Islet of Langerhans (tissue), 1 donor: ENCODE measurements around the gene PLA2R1.
"Not testable (repeated sequence)": the region's sequence is repeated elsewhere in the genome, so short reads cannot be mapped to it uniquely, and the experiment has no call there.

Experiments used
- FAIRE-seq: peaks from one replicate; lab custom pipeline; 2011; peaks lifted over from hg19 to GRCh38; lab: Jason Lieb, UNC

The PLA2R1 gene

DNA sequence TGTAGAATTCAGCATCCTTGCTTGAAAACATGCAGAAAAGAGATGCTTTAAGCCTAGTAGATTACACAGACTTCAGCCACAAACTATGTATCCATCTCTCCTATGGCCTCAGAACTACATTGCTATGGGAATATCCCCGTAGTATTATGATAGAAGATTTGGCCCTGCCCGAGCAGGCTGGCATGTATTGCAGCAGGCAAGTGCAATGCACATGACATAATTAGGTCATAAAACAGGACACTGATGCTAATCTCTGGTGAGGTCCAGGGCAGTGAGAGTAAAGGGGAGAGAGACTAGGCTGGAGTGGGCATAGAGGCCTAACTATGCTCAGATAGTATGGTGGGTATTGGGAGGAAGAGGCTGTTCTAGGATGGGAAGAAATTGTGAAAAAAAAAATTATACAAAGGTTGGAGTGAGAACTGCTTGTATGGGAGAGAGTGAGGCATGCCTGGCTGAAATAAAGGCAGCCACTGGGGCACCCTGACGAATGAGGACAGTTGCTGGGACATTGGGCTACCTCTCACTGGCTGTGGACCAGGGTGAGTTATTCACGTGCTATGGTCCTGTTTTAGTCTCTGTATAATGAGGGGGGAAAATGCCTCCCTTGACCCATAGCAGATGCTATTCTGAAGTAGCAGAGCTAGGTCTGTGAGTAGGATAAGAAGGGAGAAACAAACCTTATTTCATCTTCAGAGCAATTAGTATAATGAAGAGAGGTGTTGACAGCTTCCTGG, 1.6 kb upstream of the PLA2R1 start:
- no peak for FAIRE-seq

DNA sequence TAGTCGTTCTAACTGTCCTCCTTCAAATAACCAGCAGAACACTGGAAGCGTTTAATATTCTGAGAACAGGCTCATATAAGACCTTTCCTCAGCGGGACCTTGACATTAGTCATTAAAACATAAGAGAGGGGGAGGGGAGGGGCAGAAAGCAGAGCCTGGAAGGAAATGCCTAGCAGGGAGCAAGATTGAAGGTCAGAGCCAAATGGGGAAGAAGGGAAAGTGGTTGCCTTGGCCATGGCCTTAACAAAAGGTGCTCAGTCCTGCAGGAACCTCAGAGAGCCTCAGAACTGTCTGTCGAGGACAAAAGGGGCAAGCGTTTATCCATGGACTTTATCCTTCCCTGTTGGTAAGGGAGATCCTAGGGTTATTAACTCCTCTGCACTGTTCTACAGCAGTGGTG, 856 bp upstream of the PLA2R1 start:
- FAIRE-seq: no peak

DNA sequence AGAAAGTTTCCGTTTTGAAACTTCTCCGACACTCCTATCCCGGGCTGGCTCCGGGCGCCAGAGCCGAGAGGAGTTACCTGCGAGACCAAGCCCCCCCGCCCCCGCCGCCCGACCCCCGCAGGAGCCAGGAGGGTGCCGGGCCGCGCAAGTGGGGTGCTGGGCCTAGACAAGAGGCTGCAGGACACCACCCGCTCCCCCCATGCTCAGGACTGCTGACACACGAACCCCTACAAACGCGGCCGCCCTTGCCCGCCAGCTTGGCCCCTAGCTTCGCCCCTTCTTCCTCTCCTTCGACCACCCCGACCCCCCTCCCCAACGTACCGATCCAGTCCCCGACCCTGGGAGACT, 497 bp downstream of the PLA2R1 start:
- FAIRE-seq: no peak

DNA sequence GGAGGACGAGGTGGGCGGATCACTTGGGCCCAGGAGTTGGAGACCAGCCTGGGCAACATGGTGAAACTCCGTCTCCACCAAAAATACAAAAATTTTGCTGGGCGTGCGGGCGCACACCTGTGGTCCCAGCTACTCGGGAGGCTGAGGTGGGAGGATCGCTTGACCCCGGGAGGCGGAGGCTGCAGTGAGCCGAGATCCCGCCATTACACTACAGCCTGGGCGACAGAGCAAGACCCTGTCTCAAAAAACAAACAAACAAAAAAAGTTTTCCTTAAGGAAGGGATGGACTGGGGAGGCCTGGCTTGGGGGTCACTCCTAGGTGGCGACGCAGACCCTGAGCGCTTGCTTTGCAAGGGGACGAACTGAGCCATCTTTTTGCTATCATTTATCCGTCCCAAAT, 882 bp downstream of the PLA2R1 start:
- no peak for FAIRE-seq

DNA sequence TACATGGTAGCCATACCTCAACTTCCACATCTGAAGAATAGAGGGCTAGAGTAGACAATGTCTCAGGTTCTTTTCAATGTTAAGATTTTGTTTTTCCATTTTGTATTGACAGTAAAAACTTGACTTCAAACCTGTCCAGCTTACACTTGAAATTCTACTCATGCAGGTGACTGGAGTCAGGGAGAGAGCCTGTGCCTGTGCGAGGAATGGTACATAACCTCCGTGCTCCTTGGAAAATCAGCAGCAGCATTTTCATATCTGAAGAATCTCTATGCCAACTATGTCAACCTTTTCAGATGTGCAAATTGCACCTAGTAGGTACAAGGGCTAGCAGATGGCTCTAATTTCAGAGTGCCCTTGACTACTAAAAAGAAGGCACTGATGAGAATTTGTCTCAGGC, 2.1 kb downstream of the PLA2R1 start:
- FAIRE-seq: no peak

DNA sequence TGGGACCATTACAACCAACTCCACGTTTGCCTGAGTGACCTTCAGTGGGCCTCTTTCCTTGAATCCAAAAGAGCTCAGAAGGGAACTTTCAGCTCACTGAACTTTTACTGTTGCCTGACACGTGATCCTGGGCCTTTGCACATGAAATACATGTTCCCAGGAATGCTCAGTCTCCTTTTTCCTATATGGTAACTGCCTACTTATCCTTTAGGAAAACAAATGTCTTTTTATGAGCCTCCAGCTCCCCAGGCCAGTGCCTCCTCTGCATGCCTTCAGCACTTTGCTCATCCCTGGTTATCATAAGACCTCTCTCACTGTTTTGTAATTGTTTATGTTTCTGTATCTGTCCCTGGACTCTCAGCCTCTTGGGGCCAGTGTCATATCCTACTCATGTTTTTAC, 5.1 kb downstream of the PLA2R1 start:
- no peak for FAIRE-seq

DNA sequence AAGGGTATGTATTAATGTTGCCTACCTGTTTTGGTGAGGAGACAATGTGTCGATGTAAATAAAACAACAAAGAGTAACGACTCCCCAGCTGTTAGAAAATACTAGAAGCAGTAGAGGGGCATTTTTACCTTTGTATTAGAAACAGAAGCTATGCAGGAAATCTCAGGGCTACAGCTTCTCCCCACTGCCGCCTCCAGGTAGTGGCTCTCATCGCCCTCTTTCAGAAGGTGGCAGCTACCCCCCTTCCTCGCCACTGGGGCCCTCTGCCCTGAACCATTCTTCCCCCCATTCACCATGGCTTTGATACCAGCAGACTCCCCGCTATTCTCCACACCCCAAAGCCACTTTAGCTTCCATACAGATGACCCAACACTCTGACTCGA, 6.7 kb downstream of the PLA2R1 start:
- no peak for FAIRE-seq

DNA sequence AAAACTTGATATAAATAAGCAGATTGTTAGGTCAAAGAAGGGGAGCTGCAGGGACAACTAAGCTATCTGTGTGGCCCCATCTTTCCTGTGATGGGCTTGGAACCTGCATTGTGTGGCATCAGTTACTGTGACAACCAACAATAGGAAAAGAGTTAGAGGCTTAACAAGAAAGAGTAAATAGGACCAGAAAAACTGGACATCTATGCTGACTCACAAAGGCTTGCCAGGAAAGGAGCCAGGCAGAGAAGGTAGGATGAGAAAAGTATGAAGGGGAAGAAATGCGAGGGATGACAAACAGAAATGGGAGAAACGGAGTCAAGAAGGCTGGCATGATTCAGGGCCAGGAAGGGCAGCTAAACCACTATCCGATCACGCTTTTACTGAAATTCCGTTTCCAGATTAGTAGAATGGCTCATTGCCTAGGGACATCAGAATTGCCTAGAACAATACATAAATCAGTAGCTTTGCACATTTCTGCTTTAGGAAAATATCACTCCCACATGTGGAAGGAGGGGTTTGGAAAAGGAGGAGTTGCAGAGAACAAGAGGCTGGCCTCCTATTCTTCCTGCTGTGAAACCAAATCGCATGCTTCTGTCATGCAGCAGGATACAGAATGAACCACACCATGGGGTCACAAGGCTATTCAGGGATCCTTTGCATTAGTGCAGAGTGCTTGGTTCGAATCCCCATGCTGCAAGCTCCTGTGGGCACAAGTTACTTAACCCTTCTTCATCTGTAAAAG, 7.3 kb downstream of the PLA2R1 start:
- FAIRE-seq: no peak

DNA sequence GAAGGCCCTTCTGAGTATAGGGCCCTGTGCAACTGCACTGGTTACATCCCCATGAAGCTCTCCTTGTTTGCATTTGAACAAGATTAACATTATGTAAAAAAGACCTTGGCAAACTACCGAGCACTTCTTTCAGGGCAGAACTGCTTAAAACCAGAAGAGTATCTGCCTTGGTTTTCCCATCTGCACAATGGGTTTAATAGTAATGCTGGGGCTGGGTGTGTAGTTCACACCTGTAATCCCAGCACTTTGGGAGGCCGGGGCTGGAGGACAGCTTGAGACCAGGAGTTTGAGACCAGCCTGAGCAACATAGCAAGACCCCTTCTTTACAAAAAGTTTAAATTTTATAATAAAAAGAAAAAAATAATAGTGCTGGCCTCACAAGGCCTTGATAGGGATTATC, 8.5 kb downstream of the PLA2R1 start:
- FAIRE-seq: no peak

DNA sequence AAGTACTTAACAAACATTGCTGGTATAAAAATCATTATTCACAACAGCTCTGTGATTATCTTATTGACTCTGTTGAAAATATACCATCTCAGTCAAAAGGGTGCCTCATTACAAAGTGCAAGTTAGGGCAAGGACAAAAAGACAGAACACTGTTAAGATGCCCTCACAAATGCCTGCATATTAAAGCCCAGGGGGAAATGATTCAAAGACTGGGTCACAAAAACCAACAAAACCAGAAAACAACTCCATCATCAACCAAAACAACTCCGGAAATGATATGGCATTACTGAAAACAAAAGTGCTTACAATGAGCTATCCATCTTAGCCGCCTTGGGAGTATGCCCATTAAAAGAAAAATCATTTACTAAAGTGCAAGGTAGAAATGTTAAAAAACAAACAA, 9.9 kb downstream of the PLA2R1 start:
- FAIRE-seq: no peak

DNA sequence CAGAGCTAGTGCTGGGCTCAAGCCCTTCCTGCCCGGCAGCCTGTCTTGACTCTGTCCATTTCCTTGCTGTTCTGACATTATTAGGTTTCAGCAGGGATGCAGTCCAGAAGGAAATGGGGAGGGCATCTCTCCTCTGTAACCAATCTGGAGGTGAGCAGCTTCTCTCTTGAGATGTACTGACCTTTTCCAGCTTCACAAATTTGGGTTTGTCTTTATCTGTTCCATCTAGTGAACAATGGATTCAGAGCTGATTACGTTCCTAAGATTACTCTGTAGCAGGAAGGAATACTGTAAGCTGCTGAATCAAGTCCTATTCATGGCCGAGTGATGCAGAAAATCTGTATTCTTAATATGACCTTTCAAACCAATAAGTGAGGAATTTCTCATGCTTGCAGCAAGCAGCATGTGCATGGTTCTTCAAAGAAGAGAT, 11.0 kb downstream of the PLA2R1 start:
- no peak for FAIRE-seq

DNA sequence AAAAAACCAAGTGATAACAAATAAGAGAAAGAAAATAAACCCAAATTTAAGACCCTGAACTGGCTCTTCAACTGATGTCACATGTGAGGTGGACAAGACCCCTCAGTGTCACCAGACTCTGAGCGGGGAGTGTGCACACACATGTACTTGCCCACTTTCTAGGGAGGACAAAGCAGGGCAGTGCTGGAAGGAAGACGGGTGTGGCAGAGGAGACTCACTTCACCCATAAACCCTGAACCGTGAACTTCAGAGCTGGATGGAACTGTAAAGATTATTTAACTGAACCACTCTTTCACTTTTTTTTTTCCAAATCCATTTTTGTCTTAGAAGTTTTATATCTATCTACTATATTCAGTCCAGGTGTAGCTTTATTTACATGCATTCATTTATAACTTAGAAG, 12.3 kb downstream of the PLA2R1 start:
- no peak for FAIRE-seq

DNA sequence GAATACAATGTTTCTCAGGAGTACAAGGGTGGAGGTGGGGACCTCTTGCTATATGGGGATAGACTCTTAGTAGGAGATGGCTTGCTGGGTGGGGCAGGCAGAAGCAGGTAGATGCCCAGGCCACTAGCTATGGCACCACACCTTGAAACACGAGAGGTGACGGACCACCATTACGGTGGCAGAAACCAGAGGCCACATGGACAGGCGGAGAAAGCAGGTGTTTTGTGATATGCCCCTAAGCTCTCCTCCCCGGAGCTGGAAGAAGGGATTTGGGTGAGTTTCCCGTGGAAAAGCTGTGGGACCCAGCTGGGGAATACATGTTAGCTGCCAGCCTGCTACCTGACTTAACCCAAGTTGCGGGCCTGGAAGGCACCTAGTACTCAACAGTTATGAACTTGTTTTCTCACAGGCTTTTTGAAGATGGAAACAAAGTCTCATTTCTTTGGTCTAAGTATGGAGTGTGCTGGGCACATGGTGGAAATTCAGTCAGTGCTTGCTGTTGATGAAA, 16.7 kb downstream of the PLA2R1 start:
- FAIRE-seq: no peak

DNA sequence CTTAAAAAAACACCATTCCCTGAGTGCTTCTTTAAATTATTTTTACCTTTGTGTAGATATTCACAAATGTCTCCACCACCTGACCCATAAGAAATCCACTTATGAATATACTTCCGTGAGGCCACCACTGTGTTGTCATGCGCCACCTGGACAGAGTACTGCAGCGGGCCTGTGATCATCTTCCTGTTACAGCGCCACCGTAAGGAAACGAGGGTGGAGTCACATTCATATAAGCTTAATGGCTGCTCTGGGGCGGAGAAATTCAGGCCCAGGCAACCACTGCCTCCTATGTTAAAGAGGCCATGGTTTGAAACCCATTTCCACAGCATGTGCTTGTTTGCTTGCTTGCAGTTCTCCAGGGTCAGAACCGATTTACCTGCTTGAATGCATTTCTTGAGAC, 17.7 kb downstream of the PLA2R1 start:
- FAIRE-seq: no peak

DNA sequence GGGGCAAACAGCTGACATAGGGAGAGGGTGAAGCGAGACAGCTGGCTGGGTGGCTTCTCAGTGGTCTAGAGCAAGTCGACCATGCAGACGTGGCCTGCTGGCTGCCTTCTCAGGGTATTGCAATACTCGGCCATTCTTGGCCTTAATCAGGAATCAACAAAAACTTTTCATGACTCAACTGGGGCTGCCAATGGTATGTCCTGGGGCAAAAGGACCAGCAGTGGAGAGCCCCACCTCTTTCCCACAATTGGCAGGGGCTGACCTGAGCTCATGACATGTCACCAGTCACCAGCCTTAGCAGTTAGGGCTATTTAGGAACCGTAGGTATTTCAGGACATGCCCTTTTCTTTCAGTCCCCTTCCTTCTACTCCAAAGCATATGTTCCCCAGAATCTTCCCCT, 19.1 kb downstream of the PLA2R1 start:
- FAIRE-seq: no peak

DNA sequence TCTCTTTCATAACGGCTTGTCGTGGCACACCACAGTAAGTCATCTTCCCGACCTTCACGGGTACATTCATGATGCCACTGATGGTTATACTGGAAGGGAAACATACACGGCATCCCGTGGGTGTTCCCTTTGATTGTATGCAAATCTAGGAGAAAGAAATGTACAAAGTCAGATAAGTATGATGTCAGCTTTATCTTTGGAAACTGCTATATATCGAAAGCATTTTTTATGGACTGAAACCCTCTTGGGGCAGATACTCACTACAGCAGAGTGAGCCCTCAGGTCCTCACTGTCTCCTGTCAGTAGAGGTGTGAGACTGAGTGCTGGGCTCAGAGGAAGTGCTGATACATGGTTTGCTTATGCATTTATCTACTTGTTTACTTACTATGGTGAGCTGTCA, 20.4 kb downstream of the PLA2R1 start:
- FAIRE-seq: no peak

DNA sequence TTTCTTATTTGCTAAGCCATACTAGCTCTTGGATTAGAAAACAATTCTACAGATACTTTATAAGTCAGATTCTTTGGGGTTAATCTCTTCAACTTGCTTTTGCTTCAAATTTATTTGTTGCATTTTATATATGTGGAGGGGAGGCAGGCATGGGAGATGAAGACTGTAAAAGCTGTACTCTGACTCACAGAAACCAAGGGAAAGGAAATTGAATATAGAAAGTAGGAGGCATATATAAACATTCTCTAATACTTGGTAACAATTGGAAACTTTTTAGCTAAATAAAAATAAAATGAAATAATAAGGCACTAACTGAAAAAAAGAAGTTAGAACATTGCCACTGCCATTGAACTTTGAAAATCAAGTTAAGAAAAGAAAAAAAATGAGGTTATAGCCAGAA, 21.3 kb downstream of the PLA2R1 start:
- FAIRE-seq: no peak

DNA sequence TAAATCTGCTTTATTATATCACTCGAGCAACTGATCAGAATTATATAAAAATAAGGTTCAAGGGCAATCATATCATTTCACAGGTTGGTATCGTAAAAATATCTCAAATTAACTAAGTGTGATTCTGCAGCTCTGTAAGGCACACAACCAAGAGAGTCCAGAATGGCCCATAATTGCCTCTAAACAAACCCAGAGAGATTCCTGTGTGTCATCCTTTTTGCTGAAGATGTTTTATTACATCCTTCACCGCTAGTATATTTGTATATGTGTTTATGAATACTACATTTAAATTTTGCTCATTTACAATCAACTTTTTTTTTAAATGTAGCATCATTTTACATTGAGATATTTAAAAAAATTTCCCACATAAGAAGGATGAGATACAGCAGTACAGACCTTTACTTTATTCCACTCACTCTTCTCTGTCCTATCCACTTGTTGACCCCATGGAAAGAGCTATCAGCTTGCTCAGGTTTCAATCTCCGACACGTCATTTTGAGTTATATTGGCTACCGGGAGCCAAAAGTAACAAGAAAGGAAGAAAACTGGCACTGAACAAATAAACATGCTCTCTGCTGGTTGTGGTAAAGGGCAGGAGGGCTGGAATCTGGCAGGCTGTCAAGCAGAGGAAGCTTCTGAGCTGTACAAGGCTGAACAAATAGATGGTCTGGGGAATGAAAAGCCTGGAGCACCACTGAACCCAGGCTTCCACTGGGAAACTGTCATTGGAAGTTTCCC, 23.1 kb downstream of the PLA2R1 start:
- no peak for FAIRE-seq

DNA sequence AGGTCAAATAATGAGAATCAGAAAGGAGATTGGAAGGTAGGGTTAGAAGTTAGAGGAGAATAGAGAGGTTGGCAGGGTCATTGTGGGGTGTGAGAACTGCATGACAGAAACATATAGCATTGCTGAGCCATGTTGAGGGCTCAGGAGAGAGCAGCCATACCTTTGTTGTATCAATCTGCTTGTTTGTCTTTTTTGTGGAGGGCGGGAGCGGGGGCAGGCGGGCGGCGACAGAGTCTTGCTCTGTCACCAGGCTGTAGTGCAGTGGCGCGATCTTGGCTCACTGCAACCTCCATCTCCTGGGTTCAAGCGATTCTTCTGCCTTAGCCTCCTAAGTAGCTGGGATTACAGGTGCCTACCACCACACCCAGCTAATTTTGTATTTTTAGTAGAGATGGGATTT, 23.8 kb downstream of the PLA2R1 start:
- FAIRE-seq: not testable (repeated sequence)

DNA sequence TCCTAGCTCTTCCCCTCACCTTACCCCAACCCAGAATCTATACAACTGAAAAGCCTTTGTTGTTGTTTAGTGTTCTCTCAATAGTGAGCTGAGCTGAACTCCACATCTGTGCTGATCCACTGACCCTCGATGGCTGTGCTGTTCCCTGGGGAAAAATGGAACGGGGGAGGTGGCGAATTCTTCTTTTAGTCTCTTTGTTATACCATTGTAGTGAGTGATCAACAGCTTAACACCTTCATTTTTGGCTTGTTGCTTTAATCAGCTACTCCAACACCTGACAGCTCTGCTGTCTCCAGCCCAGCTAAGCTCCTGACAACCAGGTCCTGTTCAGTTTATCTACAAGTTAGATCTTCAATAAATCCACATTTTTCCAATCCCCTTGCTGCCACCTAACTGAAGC, 25.7 kb downstream of the PLA2R1 start:
- no peak for FAIRE-seq

DNA sequence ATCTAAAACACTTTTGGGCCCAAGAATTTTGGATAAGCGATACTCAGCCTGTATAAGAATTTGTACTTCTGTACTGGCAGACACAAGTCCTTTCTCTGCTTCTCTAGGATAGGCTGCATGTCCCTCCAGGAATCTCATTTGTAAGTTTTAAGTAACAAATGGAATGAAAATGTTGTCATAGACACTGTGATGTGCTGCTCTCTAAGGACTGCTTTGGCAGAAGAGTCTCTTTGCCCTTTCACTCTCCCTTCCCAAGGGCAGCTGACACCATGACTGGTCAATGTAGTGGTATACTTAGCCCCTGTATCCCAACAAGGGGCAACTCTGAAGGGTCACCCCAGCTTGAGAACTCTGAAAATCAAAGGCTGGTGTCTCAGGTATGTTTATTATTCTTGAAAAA, 27.3 kb downstream of the PLA2R1 start:
- FAIRE-seq: no peak

DNA sequence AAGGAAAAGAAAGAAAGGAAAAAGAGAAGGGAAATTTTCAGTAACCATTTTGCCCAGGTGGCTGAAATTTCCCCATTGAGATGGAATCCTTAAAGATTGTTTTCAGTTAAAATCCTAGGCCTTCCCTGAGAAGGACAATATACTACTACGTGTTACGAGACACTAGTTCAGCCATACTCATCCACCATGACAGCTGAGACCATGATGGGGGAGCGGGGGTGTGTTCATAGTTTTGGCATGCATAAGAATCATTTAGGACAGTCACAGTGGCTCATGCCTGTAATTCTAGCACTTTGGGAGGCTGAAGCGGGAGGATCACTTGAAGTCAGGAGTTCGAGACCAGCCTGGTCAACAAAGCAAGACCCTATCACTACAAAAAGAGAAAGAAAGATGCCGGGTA, 28.0 kb downstream of the PLA2R1 start:
- FAIRE-seq: no peak

DNA sequence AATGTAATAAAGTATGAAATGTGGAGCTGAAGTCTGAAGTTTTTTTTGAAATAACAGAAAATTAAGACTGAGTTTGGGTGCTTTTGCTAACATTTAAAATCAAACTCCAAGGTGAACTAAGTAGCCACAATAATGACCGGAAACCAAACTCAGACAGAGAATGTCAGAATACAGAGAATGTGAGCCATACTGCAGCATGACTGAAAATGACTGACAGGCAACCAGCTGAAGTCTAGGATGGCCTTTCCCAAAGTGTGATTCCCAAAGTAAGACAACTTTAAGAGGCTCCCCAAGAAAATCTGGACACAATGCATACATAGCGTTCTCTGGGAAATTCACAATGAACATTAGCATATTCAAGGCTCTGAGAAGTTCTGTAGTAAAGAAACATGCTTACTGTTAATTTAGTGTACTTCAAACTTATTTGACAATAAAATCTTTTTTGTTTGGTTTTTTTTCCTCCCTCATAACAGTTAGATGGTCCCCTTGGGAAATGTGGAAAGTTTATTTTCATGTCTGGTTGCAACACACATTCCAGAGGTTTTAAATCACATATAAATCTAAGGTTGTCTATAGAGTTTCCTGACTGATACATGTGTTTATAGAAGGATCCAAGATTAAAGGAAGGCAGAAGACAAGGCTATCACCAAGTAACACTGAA, 28.6 kb downstream of the PLA2R1 start:
- FAIRE-seq: no peak
